Measurements from ENCODE around the gene RNF167. TPM values are rescaled to one million over a fixed set of nuclear protein-coding genes. Genes with fewer than 3 reads are reported as not detected.
A peak's percentile ranks its signal among the peaks of the same experiment; 100 is the strongest.

Gene RNF167
- total and polyA plus RNA-seq, 2 of the 8 experiments (the other 6 are each of a cell fraction or from before 2014, with no cell fraction given), result 140 to 281 TPM

- peak; percentile 97 for TF ChIP-seq CREB1 (IDR thresholded peaks at IDR 0.05)
Measured at GRCh38 chr17:4900231-4901107, 39.6 kb upstream of the RNF167 start (continued).
